CD4-positive, alpha-beta T cell treated with Interleukin-10 for 1 hour (primary cell): ENCODE measurements around the gene TMEM161B.
"Not testable (repeated sequence)": the region's sequence is repeated elsewhere in the genome, so short reads cannot be mapped to it uniquely, and the experiment has no call there.

Source experiments
- DNase-seq: peaks from one replicate; pipeline ENCODE4 v3.0.0-alpha.2; 2020

TMEM161B gene

GRCh38 chr5:88177486-88177885, 91.2 kb downstream of the TMEM161B start:
- not testable (repeated sequence) for DNase-seq

- no peak for DNase-seq
Measured at GRCh38 chr5:88172847-88173758, 95.5 kb downstream of the TMEM161B start.

- DNase-seq, result no peak
Measured at GRCh38 chr5:88159591-88159990, 109.1 kb downstream of the TMEM161B start.

GRCh38 chr5:88158056-88158455, 110.6 kb downstream of the TMEM161B start:
- no peak for DNase-seq

- DNase-seq, result no peak
Measured at GRCh38 chr5:88154891-88155290, 113.8 kb downstream of the TMEM161B start.

- DNase-seq, result no peak
Measured at GRCh38 chr5:88150747-88151146, 117.9 kb downstream of the TMEM161B start.

GRCh38 chr5:88145611-88146467, 122.8 kb downstream of the TMEM161B start:
- DNase-seq, result no peak

GRCh38 chr5:88145221-88145610, 123.4 kb downstream of the TMEM161B start:
- no peak for DNase-seq
